CD4-positive, alpha-beta T cell treated with Interleukin-17A for 1 hour (primary cell): Measurements from ENCODE around the gene EEF1E1.

Experiments used
- DNase-seq: peaks from one replicate; pipeline ENCODE4 v3.0.0-alpha.2; 2020

EEF1E1 gene

GRCh38 chr6:8087870-8088754 is 14.2 kb downstream of the EEF1E1 start:
- no peak for DNase-seq

GRCh38 chr6:8086755-8087306 is 15.5 kb downstream of the EEF1E1 start:
- DNase-seq: no peak

GRCh38 chr6:8085053-8085511 is 17.3 kb downstream of the EEF1E1 start:
- no peak for DNase-seq

- DNase-seq: no peak
Observed at GRCh38 chr6:8084586-8084985, 17.8 kb downstream of the EEF1E1 start.

GRCh38 chr6:8082954-8083858 is 19.1 kb downstream of the EEF1E1 start:
- DNase-seq: no peak

- DNase-seq: no peak
Observed at GRCh38 chr6:8082572-8082953, 19.8 kb downstream of the EEF1E1 start.

GRCh38 chr6:8080362-8081151 is 21.8 kb downstream of the EEF1E1 start:
- DNase-seq: no peak

GRCh38 chr6:8079126-8079525 is 23.2 kb downstream of the EEF1E1 start:
- no peak for DNase-seq

GRCh38 chr6:8077991-8078390 is 24.4 kb downstream of the EEF1E1 start:
- DNase-seq: no peak

- DNase-seq: no peak
Observed at GRCh38 chr6:8075704-8076103, 26.6 kb downstream of the EEF1E1 start.

- DNase-seq: no peak
Observed at GRCh38 chr6:8075185-8075584, 27.2 kb downstream of the EEF1E1 start.

- no peak for DNase-seq
Observed at GRCh38 chr6:8074213-8074612, 28.1 kb downstream of the EEF1E1 start.

- DNase-seq: no peak
Observed at GRCh38 chr6:8073758-8074157, 28.6 kb downstream of the EEF1E1 start.

GRCh38 chr6:8070718-8071117 is 31.6 kb downstream of the EEF1E1 start:
- no peak for DNase-seq

GRCh38 chr6:8069631-8070284 is 32.6 kb downstream of the EEF1E1 start:
- DNase-seq: no peak

- no peak for DNase-seq
Observed at GRCh38 chr6:8069151-8069550, 33.2 kb downstream of the EEF1E1 start.

GRCh38 chr6:8066108-8066507 is 36.2 kb downstream of the EEF1E1 start:
- DNase-seq: no peak

GRCh38 chr6:8065519-8065911 is 36.8 kb downstream of the EEF1E1 start:
- DNase-seq: no peak

- no peak for DNase-seq
Observed at GRCh38 chr6:8064638-8065518, 37.5 kb downstream of the EEF1E1 start.

GRCh38 chr6:8063761-8064637 is 38.3 kb downstream of the EEF1E1 start, which contains the start of gene BLOC1S5:
TSS of gene BLOC1S5 (minus strand) at chr6:8064389. CDS start at chr6:8064376, 13 bp downstream.
- peak; percentile 97 for DNase-seq
